Measurements from ENCODE around the gene PDE4B.
"Not testable (repeated sequence)": the region's sequence is repeated elsewhere in the genome, so short reads cannot be mapped to it uniquely, and the experiment has no call there.

The PDE4B gene

DNA sequence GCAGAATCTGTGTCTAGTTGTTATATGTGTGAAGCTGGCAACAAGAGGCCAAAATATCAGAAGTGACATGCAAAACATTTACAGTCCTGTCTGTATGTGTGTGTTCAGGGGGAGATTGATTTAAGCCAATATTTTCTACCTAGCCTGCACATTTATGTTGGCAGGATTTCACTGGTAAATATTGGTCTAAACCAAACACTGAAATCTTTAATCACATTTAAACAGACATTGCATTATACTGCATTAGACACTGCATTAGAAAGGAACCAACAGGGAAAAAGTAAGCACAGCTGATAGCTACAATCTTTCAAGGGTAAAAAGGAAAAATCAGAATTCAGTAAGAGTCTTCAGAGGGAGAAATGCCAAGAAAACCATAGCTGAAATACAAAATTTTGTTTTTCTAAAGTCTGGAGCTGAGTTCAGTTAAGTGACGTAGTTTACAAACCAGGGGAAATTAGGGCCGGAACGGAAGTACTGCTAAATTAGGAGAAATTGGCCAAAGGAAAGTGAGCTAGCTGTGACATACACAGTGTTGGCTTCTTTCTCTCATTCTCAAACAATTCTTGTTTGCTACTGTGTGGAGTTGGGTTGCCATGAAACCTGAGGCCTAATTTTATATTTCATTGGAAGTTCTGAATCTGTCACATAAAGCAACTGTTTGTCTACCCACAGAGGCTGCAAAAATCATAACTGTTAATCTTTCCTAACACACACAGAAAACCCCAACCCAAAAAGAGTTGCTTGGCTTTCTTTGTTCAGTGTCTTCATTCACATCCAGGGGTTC, 524.0 kb downstream of the PDE4B start:
- H3K4me3 ChIP-seq (replicated peaks; ENCODE audit: low read depth, low read length), result no peak overlapping the region
- TF ChIP-seq, protein P1, sequence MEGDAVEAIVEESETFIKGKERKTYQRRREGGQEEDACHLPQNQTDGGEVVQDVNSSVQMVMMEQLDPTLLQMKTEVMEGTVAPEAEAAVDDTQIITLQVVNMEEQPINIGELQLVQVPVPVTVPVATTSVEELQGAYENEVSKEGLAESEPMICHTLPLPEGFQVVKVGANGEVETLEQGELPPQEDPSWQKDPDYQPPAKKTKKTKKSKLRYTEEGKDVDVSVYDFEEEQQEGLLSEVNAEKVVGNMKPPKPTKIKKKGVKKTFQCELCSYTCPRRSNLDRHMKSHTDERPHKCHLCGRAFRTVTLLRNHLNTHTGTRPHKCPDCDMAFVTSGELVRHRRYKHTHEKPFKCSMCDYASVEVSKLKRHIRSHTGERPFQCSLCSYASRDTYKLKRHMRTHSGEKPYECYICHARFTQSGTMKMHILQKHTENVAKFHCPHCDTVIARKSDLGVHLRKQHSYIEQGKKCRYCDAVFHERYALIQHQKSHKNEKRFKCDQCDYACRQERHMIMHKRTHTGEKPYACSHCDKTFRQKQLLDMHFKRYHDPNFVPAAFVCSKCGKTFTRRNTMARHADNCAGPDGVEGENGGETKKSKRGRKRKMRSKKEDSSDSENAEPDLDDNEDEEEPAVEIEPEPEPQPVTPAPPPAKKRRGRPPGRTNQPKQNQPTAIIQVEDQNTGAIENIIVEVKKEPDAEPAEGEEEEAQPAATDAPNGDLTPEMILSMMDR (IDR thresholded peaks at IDR 0.05; ENCODE audit: low read length, missing control alignments), result no peak
- DNase-seq (ENCODE audit: low read depth), result peak; percentile 67

DNA sequence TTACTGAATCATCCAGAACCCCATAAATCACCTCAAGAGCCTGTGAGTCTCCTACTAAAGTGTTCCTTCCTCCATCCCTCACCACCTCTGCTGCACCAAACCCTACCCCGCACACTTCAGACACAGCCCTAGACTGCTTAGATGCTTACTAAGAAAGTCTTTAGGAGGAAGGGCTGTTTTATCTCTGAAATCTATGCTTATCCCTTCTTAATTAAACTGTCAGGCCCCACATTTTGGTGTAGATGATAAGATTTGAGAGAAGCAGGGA, 524.5 kb downstream of the PDE4B start:
- TF ChIP-seq, protein P1 (IDR thresholded peaks at IDR 0.05; ENCODE audit: low read length, missing control alignments), result no peak
- DNase-seq (ENCODE audit: low read depth), result no peak
- no peak overlapping the region for H3K4me3 ChIP-seq (replicated peaks; ENCODE audit: low read depth, low read length)

DNA sequence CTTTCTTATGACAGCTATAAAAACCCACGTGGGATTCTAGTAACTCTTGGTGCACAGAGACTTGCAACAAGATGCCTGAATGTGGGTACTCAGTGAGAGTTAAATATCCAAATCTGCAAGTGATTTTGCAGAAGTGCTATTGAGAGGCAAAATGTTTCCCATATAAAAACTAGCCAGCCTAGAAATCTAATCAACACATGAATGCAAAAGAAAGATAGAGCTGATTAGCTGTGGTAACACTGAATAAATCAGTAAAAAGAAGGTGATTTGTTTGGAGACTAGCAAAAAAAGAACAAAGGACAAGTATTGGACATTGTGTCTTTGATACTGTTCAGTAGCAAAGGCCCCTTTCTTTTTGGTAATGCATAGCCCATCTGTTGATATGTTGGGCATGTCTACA, 527.5 kb downstream of the PDE4B start:
- no peak overlapping the region for H3K4me3 ChIP-seq (replicated peaks; ENCODE audit: low read depth, low read length)
- no peak for DNase-seq (ENCODE audit: low read depth)
- TF ChIP-seq, protein P1 (IDR thresholded peaks at IDR 0.05; ENCODE audit: low read length, missing control alignments), result no peak

DNA sequence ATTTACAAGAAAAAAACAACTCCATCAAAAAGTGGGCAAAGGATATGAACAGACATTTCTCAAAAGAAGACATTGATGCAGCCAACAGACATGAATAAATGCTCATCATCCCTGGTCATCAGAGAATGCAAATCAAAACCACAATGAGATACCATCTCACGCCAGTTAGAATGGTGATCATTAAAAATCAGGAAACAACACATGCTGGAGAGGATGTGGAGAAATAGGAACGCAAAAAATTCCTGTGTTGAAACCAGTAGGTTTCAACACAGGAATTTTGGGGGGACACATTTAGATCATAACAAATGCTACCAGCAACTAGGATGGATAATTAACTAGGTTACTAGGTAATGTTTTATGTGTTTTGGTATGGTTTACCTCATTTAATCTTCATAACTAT, 529.8 kb downstream of the PDE4B start:
- H3K4me3 ChIP-seq (replicated peaks; ENCODE audit: low read depth, low read length); DNase-seq (ENCODE audit: low read depth): not testable (repeated sequence)

DNA sequence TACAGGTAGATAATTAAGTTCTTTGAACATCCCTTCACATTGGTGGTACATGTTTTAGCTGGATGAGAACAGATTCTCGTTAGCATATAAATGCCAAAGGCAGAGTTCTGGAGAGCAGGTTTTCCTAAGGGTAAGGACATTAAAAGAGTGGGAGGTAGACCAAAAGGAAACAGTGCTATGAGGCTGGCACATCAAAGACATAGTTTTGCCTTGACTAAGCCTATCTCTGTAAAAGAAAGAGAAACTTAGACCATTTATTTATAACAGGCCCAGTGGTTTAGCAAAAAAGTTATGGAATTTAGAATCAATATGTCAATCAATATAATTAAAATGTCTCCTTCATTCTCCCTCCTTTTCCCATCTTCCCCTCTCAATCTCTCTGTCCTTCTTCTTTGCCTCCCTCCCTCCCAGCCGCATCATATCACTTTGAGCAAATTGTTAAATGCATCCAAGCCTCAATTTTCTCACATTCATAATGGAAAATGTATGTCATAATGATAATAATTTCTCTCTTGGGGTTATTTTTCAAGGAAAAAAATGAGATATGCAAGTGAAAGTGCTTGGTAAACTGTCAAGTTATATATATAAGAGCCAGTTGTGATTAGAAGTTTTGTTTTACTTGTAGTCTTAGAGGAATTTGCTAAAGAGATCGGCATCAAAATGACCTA, 531.4 kb downstream of the PDE4B start:
- TF ChIP-seq, protein P1 (IDR thresholded peaks at IDR 0.05; ENCODE audit: low read length, missing control alignments), result no peak
- H3K4me3 ChIP-seq (replicated peaks; ENCODE audit: low read depth, low read length), result no peak overlapping the region
- DNase-seq (ENCODE audit: low read depth), result no peak

DNA sequence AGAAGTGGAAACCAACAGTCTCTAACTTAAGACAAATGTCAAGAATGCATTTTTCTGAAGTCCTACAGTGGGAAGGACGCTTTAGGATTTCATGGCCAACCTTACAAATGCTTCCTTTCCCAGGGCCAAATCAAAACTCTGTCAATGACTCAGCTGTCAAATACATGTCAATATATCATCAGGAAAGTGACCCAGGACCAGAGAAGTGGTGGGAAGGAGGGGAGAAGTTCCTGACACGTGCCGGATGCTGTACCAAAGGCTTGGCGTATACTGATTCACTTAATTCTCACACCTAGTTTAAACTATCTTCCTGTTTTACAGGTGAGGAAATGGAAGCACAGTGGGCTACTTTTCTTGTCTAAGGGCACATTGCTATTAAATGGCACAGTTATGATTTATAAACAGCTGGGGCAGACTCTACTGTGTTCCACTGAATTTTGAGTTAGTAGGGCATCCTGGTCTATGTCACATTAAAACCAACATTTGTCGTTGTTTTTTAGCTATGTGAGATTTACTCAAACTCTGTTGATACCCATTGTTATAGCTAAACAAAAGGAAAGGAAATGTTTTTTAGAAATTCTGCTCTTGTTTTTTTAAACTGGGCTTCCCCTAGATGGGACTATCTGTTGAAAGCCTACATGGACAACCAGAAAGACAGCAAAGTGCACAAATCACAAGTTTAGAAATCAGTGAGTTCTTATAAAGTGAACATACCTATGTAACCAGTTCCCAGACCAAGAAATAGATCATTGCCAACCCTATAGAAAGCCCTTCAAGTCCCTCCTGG, 533.1 kb downstream of the PDE4B start:
- TF ChIP-seq, protein P1 (IDR thresholded peaks at IDR 0.05; ENCODE audit: low read length, missing control alignments), result no peak
- no peak for DNase-seq (ENCODE audit: low read depth)
- H3K4me3 ChIP-seq (replicated peaks; ENCODE audit: low read depth, low read length), result no peak overlapping the region

DNA sequence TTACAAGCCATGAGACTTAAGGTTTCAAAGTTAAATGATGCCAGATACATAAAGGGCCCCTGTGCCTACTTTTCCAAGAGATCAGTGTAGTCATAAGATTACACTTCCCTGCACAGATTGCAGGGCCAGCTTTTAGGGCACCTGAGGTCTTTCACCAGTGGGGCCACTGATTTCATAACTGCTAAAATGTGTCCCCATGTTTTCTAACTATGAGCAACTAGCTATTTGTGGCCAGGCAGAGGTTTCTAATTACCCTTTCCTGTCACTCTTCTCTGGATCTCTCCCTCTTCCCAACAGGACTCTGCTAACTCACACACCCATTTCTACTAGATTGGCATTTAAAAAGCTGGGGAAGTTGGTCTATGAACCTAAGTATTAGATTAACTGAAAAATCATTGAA, 534.2 kb downstream of the PDE4B start:
- no peak overlapping the region for H3K4me3 ChIP-seq (replicated peaks; ENCODE audit: low read depth, low read length)
- TF ChIP-seq, protein P1 (IDR thresholded peaks at IDR 0.05; ENCODE audit: low read length, missing control alignments), result no peak
- DNase-seq (ENCODE audit: low read depth), result no peak

Measured in fibroblast of pulmonary artery (primary cell).